WERI-Rb-1 (cell line): ENCODE results near the gene PMM1.
A peak's percentile ranks its signal among the peaks of the same experiment; 100 is the strongest.

Experiments used
- DNase-seq: peaks from one replicate; pipeline ENCODE4 v3.0.0-alpha.2; 2020
- H3K27ac ChIP-seq: fragments of 250-450 bp; sonication (Bioruptor Pico); 2 replicates; pipeline ENCODE4 v1.5.1; 2020; ENCODE audit warnings: mild to moderate bottlenecking, moderate library complexity
- H3K27me3 ChIP-seq: fragments of 250-450 bp; sonication (Bioruptor Pico); 2 replicates; pipeline ENCODE4 v1.5.1; 2021; ENCODE audit warnings: mild to moderate bottlenecking, low read depth, moderate library complexity; ENCODE audit not compliant: insufficient read depth, severe bottlenecking
- H3K36me3 ChIP-seq: fragments of 250-450 bp; sonication (Bioruptor Pico); 2 replicates; pipeline ENCODE4 v1.5.1; 2020; ENCODE audit warnings: mild to moderate bottlenecking, moderate library complexity
- H3K4me3 ChIP-seq: 2 replicates; pipeline ENCODE4 v1.5.1; 2011; ENCODE audit warnings: low read depth, mild to moderate bottlenecking, control low read depth, low read length
- H3K9me3 ChIP-seq: fragments of 250-450 bp; sonication (Bioruptor Pico); 2 replicates; pipeline ENCODE4 v1.5.1; 2021; ENCODE audit warnings: mild to moderate bottlenecking, moderate library complexity; ENCODE audit not compliant: severe bottlenecking
- CTCF ChIP-seq: IDR thresholded peaks from 2 replicates; pipeline ENCODE4 v1.5.1; 2011; ENCODE audit warnings: low read depth, mild to moderate bottlenecking, control low read depth, inconsistent platforms, low read length

The PMM1 gene

GRCh38 chr22:41557401-41558240 is 32.0 kb downstream of the PMM1 start:
- no peak for TF ChIP-seq CTCF
- H3K36me3 ChIP-seq: no peaks in the 10 kb centered on the region
- no peaks in the 10 kb centered on the region for H3K9me3 ChIP-seq
- H3K4me3 ChIP-seq: no peak overlapping the region
- H3K27me3 ChIP-seq: no peaks in the 10 kb centered on the region
- peak; percentile 42 for DNase-seq
- peak overlapping the region; percentile 52; the same call in 1 of the 2 replicates for H3K27ac ChIP-seq

GRCh38 chr22:41556561-41556960 is 33.1 kb downstream of the PMM1 start:
- no peak overlapping the region for H3K4me3 ChIP-seq
- H3K27ac ChIP-seq: no peak overlapping the region
- H3K27me3 ChIP-seq: no peaks in the 10 kb centered on the region
- DNase-seq: no peak
- no peaks in the 10 kb centered on the region for H3K36me3 ChIP-seq
- H3K9me3 ChIP-seq: no peaks in the 10 kb centered on the region
- TF ChIP-seq CTCF: no peak

DNA sequence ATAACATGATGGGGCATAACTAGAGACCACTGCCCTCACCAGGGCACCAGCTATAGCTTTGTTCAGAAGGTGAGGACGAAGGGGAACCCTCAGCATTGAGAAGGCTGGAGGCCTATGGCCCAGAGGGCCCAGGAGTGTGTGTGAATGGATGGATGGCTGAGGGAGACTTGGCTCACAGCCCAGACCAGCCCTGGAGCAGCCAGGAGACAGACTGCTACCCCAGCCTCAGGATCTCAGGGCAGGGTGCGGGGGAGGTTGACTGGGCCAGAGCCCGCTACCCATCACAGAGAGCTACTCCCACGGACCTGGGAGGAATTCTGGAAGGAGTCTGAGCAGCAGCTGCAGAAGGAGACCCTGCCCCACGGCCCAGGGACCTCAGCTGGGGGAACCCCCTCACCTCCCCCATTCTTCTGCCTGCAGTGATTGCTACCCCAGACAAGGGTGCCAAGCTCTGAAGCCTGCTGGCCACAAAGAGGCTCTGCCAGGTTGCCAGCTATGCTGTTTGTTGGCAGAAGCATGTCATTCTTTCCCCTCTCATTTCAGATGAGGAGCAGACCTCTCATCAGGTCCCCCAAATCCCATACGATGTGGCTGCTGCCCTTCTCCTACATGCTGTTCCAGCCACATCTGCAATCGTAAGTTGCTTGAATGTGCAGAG is 34.2 kb downstream of the PMM1 start:
- no peak for TF ChIP-seq CTCF
- Histone ChIP-seq H3K36me3 (no peaks in the 10 kb centered on the region), H3K27ac (no peak overlapping the region), H3K27me3 (no peaks in the 10 kb centered on the region), H3K4me3 (no peak overlapping the region), H3K9me3 (no peaks in the 10 kb centered on the region)
- no peak for DNase-seq

- TF ChIP-seq CTCF: no peak
- DNase-seq: no peak
- H3K27ac ChIP-seq: no peak overlapping the region
Observed at GRCh38 chr22:41551877-41552582, 37.6 kb downstream of the PMM1 start.

GRCh38 chr22:41550952-41551491 is 38.6 kb downstream of the PMM1 start:
- no peak overlapping the region for H3K4me3 ChIP-seq
- no peaks in the 10 kb centered on the region for H3K36me3 ChIP-seq
- no peaks in the 10 kb centered on the region for H3K27me3 ChIP-seq
- no peaks in the 10 kb centered on the region for H3K9me3 ChIP-seq
- no peak for DNase-seq
- H3K27ac ChIP-seq: no peak overlapping the region
- TF ChIP-seq CTCF: no peak

More at GRCh38 chr22:41551877-41552582, 37.6 kb downstream of the PMM1 start:
- Histone ChIP-seq H3K9me3 (no peaks in the 10 kb centered on the region), H3K4me3 (no peak overlapping the region), H3K36me3 (no peaks in the 10 kb centered on the region), H3K27me3 (no peaks in the 10 kb centered on the region)
